HG03442 (cell line): ENCODE results near the gene DDX39A.
"Not testable (repeated sequence)": the region's sequence is repeated elsewhere in the genome, so short reads cannot be mapped to it uniquely, and the experiment has no call there.

Source experiments
- ATAC-seq: cut with Tn5 transposase; IDR thresholded peaks from one replicate; pipeline ENCODE4 v1.9.1; 2021; ENCODE audit warnings: mild to moderate bottlenecking, moderate library complexity; ENCODE audit not compliant: unreplicated experiment

The DDX39A gene

DNA sequence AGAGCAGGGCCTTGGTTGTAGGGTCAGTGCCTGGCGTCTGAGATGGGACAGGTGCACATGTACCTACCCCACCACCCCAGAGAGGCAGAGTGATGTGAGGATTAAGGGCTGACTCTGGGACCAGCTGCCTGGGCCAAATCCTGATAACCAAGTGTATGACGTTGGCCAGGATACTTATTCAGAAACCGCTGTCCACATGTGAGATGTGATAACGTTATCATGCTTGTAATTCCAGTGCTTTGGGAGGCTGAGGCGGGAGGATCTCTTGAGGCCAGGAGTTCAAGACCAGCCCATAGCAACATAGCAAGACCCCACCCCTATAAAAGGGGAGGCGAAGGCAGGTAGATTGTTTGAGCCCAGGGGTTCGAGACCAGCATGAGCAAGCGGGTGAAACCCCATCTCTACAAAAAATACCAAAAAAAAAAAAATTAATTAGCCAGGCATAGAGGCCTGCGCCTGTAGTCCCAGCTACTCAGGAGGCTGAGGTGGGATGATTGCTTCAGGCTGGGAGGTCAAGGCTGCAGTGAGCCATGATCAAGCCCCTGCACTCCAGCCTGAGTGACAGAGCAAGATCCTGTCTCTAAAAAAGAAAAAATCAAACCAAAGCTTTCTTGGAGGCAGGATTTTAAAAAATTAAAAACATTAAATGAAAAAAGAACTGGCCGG is 27.9 kb downstream of the DDX39A start:
- ATAC-seq = no peak

GRCh38 chr19:14390548-14390947 is 28.6 kb downstream of the DDX39A start:
- no peak for ATAC-seq

DNA sequence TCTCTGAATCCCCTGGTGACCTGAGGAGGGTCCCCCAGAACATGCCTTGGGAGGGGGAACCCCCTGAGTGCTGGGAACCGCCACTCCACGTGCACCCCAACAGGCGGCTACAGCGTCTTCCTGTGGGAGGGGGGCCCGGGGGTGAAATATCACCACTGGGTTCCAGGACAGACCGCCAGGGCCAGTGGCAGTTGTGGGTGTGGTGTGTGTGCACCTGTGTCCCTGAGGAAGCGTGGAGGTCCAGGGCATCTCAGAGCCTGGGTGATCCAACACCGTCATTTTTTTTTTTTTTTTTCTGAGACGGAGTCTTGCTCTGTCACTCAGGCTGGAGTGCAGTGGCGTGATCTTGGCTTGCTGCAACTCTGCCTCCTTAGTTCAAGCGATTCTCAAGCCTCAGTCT is 33.6 kb downstream of the DDX39A start:
- no peak for ATAC-seq

DNA sequence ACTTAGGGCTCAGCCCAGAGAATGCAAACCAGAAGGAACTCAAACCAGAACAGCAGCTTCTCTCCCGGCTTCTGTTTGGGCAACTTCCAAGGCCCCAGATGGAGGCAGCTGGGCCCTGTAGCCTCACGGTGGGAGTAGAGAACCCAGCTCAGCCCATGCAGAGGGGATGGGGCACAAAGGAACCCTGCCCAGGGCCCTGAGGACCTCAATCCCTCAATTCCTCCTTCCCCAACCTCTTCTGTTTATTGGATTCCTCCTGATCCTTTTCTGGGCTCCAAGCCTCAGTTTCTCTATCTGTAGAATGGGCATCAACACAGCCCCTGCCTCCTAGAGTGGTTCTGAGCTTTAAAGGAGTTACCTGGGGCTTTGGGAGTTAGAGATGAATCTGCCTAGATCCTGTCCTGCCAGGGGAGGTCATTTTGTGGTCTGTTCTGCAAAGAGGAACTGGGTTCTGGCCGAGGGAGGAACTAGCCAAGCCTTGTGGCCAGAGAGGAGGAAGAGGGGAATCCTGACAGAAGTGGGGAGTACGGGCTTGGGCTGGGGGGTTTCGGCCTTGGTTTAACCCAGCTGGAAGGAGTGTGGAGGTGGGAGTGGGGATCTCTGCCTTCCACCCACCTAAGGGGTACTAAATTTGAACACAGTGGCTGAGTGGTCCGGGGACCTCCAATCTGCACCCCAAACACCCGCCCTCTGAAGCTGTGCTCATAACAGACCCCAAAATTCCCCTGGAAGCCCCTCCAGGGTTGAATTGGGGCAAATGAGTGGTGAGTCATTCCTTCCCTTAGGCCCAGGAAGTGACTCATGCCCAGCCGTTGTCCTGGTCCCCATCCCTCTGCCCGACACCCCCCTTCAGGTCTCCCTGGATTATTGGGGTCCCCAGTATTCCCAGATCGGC is 35.2 kb downstream of the DDX39A start:
- no peak for ATAC-seq

- no peak for ATAC-seq
Observed at GRCh38 chr19:14381689-14382474, 37.3 kb downstream of the DDX39A start.

GRCh38 chr19:14379294-14380065 is 39.7 kb downstream of the DDX39A start:
- no peak for ATAC-seq

DNA sequence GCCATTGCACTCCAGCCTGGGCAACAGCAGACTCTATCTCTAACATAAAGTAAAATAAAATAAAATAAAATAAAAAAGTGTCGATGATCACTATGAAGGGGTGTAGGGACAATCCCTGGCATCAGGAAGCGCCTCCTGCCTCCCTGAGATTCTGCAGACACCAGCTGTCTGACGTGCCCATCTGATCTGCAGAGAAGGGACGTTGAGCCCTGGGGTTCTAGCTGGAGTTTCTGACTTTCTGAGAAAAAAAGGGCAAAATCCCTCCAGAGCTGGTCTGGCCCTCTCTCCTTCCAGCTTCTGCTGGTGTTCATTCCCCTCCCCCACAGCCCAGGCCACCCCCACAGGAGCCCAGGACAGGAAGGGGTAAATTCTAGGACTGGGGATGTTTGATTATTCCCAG is 40.3 kb downstream of the DDX39A start:
- no peak for ATAC-seq

GRCh38 chr19:14377883-14378328 is 41.2 kb downstream of the DDX39A start:
- ATAC-seq = no peak

- no peak for ATAC-seq
Observed at GRCh38 chr19:14375582-14376291, 43.4 kb downstream of the DDX39A start.

DNA sequence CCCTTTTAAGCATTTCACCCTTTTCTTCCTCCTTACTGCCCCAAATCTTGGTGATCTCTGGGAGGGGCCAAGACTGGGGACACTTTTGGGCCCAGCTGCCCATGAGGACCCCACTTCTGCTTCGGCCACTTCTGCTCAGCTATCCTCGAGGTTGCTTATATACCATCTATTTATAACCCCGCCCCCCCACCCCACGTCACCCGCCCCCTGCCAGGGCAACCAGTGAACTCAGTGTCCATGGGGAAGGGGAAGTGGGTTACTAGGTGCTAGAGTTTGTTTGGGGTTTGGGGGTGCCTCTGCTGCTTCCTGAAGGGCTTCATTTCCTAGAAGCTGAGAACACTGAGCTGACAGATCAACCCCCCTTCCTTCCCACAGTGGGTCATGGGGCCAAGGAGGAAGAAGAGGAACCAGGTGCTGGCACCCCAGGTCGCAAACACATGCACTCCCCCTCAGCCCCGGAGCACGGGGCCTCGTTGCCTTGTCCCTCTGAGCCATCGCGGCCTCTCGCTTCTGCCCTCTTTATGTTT is 44.0 kb downstream of the DDX39A start:
- no peak for ATAC-seq

DNA sequence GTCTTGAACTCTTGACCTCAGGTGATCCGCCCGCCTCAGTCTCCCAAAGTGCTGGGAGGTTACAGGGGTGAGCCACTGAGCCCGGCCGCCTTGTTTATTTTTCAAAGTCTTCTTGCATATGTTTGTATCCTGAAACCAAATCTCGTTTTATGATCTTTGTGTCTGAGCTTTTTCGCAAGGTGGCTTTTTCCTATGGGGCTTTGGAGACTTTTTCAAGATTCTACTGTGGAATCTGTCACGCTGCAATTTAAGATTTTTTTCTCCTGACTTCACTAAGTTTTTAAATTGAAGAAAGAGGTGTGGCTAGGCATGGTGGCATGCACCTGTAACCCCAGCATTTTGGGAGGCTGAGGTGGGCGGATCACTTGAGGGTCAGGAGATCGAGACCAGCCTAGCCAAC is 44.8 kb downstream of the DDX39A start:
- not testable (repeated sequence) for ATAC-seq

DNA sequence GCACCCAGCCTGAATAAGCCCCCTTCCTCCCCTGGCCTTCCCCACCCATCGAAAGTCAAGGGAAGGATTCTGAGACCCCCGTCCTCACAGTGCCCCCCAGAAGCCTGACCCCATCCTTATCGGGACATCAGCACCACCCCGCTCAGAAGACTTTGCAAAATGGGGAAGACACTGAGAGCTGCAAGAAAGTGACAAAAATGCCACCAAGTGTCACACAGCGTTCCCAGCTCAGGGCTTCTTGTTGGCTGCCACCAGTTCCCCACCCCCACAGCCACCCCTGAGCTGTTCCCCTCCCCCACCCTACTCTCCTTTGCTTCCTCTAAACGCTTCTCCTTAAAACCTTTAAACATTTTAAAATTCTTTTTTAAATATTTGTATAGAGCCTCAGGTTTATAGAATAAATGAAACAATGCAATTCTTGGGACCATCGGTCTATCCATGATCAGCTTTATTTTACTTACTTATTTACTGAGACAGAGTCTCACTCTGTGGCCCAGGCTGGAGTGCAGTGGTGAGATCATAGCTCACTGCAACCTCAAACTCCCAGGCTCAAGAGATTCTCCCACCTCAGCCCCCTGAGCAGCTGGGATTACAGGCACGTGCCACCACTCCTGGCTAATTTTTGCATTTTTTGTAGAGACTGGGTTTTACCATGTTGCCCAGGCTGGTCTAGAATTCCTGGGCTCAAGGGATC is 46.6 kb downstream of the DDX39A start:
- ATAC-seq = not testable (repeated sequence)

GRCh38 chr19:14371301-14371821 is 47.8 kb downstream of the DDX39A start:
- ATAC-seq = no peak

DNA sequence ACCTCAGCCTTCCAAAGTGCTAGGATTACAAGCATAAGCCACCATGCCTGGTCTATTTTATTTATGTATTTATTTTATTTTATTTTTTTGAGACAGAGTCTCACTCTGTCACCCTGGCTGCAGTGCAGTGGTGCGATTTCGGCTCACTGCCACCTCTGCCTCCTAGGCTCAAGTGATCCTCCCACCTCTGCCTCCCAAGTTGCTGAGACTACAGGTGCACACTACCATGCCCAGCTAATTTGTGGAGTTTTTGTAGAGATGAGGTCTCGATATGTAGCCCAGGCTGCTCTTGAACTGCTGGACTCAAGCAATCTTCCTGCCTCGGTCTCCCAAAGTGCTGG is 48.2 kb downstream of the DDX39A start:
- ATAC-seq = no peak

DNA sequence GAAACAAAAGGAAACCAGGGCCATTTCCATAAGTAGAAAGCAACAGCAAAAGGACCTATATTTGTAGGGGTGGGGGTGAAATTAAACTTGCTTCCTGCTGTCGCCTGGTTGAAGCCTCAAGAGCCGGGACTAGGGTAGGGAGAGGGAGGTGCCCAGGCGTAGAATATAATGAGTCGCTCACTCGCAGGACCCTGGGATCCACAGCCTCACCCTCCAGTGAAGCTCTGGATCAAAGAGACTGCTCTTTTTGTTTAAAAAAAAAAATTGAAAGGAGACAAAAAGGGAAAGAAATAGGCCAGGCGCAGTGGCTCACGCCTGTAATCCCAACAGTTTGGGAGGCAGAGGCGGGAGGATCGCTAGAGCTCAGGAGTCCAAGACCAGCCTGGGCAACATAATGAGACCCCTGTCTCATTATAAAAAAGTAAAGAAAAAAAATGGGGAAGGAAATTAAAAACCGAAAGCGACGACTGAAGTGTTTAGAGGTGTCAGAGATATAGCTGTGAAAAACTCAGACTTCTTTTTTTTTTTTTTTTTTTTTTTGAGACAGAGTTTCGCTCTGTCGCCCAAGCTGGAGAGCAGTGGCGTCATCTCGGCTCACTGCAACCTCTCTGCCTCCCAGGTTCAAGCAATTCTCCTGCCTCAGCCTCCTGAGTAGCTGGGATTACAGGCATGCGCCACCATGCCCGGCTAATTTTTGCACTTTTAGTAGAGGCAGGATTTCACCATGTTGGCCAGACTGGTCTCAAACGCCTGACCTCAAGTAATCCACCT is 48.8 kb downstream of the DDX39A start:
- no peak for ATAC-seq

GRCh38 chr19:14369399-14370168 is 49.6 kb downstream of the DDX39A start:
- ATAC-seq = no peak

GRCh38 chr19:14368011-14368513 is 51.1 kb downstream of the DDX39A start:
- ATAC-seq = no peak
